ENCODE measurements around the gene LY6G5C.

DNA sequence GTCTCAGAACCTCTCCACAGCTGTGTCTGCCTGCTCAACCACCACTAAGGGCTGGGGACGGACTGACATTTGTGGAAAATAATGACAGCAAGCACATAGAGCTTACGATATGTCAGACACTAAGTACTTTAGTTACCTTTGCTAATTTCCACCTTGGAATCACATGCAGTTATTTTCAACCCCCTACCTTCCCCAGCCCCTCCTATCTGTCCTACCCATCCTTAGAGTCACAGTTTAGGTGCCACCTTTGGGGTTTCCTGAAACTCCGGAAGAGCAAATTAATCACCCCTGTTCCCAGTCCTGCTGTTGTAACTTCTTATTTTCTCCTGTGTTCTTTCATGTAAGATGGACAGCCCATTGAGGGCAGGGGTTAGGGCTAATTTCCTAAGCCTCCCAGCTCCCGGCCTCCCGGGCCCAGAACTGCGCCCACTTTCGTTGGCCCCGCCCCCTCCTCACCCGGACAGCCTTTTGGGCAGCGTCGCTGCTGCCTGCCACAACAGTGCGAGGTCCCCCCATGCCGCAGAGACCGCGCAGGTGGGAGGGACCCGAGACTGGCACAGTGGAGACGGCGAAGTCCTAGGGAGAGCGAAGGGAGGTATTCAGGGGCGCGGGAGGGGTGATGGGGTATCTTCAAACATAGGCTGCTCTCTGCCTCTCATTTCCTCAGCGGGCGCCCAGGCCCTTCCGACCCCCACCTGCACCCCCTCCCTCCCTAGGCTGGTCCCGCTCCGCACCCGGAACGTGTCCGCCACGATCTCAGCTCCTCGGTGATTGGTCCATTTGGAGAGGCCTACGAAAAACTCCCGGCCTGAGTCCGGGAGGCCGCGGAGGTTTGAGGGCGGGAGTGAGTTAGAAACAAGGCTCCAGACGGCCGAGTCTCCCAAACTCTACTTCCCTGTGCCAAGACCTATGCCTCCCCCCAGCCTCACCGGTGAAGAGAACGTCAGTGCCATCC, 47.1 kb upstream of the LY6G5C start:
- TF ChIP-seq CTCF (IDR thresholded peaks at IDR 0.05) (no peak), POLR2A (IDR thresholded peaks at IDR 0.05) (no peak)
